ENCODE data around the gene SIRT3.

SIRT3 gene

DNA sequence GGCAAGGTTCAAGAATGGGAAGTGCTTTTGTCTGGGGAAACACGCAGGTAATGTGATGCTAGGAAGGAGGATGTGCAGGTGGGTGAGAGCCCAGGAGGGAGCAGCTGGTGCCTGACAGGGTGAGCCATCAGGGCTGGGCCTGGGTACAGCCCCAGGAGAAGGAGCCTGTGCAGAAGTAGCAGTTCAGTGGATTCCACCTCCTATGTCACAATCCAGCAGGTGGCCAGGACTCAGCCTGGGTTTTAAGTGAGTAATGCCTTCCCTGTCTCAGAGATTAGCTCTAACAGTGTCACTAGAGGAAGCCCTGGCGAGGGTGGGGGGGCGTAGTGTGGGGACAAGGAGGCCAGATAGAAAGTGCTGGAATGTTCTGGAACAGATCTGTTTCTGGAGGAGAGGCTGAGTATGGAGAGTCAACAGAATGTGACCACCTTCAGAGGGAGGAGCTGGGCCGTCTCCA lies 20.5 kb downstream of the SIRT3 start:
- DNase-seq (ENCODE audit: low read depth): no peak

DNA sequence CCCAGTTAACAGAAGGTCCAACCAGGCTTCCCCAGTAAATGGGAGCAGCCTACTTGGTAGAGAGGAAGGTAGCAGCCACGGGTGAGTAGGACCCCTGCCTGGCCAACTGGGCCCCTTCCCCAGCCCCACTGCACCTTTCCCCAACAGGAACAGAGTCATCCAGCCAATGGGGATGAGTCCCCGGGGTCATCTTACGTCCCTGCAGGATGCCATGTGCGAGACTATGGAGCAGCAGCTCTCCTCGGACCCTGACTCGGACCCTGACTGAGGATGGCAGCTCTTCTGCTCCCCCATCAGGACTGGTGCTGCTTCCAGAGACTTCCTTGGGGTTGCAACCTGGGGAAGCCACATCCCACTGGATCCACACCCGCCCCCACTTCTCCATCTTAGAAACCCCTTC lies 22.1 kb downstream of the SIRT3 start:
- DNase-seq (ENCODE audit: low read depth): no peak

DNA sequence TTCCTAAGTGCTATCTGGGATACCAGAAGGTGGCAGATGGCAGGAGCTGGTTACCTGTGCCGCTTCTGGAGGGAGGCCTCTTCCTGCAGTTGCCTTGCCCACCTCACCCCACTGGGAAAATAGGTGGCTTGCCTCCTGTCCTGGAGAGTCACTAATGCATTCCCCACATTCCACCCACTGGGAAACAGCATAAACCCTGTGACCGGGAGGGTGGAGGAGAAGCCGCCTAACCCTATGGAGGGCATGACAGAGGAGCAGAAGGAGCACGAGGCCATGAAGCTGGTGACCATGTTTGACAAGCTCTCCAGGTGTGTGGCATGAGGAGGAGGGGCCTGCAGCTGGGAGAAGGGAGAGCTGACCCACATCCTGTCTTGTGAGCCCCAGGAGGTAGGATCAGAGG lies 23.0 kb downstream of the SIRT3 start:
- DNase-seq (ENCODE audit: low read depth): no peak

- DNase-seq (ENCODE audit: low read depth): no peak
Measured at GRCh38 chr11:212150-213100, 23.7 kb downstream of the SIRT3 start.

DNA sequence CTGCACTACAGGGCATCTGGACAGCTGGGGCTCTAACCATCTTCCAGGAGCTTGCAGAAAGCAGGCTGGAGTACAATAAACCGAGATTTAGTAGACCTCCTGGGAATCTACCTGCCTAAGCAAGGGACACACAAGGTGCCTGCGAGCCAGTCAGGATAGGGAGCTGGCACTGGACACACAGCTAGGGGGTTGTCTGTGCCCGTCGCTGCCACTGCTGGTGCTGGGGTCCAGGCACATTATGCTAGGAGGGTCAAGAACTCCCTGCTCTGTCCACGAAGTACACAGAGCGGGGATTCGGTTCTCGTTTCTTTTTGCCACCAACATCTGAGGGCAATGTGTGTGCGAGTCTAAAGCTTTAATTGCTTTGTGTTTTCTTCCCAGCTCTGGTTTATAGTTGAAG lies 24.4 kb downstream of the SIRT3 start:
- DNase-seq (ENCODE audit: low read depth): no peak

DNA sequence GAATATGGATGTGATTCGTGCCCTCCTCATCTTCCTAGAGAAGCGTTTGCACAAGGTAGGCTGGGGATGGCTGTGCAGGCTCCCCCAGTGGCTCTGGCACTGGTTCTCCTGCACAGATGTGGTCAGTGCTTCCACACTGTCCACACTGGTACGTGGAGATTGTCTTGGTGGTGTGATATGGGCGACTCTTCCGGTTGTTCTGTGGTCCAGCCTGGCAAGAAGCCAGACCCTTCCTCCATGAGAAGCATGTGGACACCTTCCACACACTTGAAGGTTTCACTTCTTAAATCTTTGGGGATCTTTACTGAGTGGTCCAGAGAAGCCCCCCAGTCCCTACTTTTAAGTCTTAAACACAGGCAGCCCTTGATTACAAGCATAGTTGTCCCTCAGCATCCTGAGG lies 24.8 kb downstream of the SIRT3 start:
- no peak for DNase-seq (ENCODE audit: low read depth)

DNA sequence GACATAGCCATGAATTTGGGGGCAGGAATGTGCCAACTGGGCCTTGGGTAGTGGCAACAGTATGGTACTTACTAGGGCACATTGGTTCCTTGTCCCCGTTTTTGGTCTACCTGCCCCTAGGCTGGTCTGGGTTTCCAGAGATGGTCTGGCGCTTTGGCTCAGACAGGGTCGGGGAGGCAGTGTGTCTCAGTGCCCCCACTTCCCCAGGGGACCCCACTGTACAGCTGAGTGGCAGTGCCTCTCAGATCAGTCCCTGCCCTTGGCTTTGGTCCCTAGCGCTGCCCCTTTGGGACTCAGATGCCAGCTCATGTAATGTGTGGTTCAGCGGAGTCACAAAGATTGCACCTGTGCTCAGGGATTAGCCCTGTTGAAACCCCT lies 25.4 kb downstream of the SIRT3 start:
- DNase-seq (ENCODE audit: low read depth): no peak

GRCh38 chr11:210122-210802 lies 25.9 kb downstream of the SIRT3 start:
- DNase-seq (ENCODE audit: low read depth): no peak

DNA sequence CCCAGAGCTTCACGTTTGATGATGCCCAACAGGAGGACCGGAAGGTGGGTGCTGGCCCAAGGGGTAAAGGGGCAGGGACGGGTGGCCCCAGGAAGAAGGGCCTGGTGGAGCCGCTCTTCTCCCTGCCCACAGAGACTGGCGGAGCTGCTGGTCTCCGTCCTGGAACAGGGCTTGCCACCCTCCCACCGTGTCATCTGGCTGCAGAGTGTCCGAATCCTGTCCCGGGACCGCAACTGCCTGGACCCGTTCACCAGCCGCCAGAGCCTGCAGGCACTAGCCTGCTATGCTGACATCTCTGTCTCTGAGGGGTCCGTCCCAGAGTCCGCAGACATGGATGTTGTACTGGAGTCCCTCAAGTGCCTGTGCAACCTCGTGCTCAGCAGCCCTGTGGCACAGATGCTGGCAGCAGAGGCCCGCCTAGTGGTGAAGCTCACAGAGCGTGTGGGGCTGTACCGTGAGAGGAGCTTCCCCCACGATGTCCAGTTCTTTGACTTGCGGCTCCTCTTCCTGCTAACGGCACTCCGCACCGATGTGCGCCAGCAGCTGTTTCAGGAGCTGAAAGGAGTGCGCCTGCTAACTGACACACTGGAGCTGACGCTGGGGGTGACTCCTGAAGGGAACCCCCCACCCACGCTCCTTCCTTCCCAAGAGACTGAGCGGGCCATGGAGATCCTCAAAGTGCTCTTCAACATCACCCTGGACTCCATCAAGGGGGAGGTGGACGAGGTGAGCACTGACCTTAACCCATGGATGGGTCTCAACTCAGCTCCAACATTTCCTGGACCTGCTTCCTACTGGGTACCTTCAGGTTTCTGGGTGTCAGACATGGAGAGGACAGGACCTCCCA lies 26.6 kb downstream of the SIRT3 start:
- no peak for DNase-seq (ENCODE audit: low read depth)

DNA sequence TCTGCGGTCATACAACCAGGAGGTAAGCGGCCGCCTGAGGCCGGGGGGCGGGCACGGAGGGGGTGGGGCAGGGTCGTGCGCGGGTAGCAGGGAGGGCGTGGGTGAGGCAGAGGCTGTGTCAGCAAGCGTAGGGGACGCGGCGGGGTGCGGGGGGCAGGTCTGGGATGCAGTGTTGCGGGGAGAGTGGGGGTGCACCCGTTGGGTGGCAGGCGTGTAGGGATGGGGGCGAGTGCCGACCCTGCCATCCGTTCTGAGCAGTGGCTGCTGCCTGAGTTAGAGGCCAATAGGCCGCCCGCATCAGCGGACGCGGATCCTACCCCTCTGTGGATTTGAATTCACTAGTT lies 27.3 kb downstream of the SIRT3 start:
- no peak for DNase-seq (ENCODE audit: low read depth)

GRCh38 chr11:208181-208916 lies 27.8 kb downstream of the SIRT3 start:
- DNase-seq (ENCODE audit: low read depth): peak; percentile 43

- DNase-seq (ENCODE audit: low read depth): no peak
Measured at GRCh38 chr11:207863-208180, 28.3 kb downstream of the SIRT3 start.

DNA sequence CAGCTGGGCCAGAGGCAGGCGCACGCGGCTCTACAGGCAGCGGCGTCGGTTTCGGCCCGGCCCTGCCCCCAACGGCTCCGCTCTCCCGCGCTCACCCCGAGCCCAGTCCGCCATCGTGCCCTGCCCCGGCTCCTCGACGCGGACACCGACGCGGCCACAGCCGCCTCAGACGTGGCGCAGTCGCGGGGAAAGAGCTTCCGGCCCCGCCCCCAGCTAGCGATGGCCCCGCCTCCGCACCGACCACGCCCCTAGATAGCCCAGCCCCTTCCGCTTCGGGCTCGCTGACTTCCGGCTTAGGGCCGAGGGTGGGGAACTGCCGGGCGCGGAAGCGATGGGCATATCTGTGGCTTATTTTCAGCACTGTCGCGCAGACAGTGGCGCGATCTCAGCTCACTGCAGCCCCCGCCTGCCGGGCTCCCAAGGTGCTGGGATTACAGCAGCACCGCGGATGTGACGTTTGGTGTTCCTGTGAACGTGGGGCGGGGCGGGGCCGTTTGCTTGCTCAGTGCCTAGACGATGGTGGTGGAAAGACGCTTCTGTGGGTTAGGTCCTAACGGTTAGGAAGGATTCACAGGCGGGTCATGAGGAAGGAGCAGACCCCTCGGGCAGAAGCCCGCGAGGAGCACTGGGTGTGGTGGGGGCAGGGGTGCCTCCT lies 28.8 kb downstream of the SIRT3 start, which contains the start of the genes BET1L and RIC8A:
TSS of gene BET1L (minus strand) at position 192 of the 655 bp plus-strand sequence. CDS start at position 114, 78 bp downstream.
TSS of gene RIC8A (plus strand) at position 501 of the 655 bp plus-strand sequence. CDS start 1,147 bp downstream, outside the sequence.
- peak; percentile 93 for DNase-seq (ENCODE audit: low read depth)

DNA sequence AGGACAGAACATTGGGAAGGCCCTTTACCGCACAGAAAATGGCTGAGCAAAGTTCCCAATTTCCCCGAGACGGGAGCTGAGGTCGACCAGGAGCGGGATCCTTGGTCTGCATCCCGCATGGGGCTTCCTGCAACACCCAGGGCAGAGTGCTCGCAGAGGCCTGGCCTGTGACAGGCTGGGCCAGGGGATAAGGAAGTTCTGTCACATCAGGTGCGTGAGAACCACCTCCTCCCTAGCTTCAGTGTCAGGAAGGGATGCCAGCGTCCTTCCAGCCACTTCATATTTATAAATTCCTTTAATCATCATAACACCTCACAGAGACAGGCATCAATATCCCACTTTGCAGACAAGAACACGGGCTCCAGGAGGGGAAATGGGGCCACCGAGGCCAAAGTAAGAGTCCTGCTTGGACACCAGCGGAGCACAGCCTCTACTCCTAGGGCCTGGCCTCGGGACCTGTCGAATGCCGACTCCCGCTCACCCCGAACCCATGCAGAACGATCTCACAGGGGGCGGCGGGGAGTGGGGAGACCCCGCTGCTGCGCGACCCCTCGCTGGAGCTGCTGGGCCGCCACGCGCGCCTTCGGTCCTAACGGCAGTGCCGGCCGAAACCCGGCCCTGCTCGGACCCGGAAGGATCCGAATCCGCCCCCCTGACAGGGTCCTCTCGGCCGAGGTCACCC lies 29.5 kb downstream of the SIRT3 start:
- DNase-seq (ENCODE audit: low read depth): no peak

GRCh38 chr11:206002-206384 lies 30.1 kb downstream of the SIRT3 start:
- DNase-seq (ENCODE audit: low read depth): no peak

DNA sequence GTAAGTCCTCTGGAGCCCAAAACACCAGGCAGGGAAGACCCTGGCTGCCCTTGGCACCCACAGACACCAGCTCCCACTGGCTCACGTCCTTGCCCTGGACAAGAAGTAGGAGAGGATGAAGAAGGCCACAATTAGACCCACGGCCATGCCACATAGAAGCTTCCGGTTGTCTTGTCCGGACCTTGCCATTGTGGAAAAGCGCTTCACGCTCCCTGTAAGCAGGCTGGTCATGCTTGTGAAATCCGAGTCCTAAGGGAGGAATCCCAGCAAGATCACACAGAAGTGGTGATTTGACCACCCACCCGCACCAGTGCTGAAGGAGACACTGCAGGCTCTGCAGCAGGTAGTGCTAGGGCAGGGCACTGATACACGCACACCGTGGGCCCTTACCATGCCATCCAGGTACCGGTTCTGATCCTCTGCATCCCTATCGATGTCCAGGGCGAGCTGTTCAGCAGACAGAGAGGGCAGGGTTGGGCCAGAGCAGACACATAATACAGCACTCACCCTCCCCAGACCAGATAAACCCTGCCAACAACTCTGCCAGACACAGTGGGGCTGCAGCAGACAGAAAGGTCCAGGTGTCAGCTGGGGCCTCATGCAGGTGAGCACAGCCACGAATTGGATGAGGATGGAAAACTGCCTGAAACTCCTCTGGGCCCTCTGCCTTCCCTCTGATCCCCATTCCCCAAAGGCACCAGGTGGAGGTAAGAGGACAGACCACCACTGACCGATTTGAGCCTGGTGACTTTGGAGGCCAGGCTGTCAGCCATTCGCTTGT lies 30.7 kb downstream of the SIRT3 start:
- DNase-seq (ENCODE audit: low read depth): no peak

DNA sequence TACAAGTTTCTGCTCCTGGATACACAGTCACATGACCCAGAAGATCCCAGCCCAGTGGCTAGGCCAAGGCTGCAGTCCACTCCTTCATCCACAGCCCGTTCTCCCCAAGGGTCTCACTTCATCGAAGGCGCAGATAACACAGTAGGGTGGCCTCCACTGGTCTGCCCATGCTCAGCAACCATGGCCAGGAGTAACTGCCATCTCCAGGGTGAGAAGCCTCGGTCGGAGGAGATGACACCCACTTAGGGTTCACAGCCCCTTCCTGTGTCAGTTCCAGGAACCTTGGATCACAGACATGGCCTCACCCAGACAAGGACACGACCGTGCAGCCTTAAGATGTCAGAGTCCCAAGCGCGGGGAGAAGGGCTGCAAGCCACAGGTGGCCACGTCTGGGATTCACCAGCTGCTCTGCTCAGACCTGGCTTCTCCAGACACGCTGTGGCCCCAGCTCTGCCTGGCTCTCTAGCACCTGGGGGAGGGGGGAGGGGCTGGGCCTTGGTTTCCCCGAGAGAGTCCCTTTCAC lies 31.5 kb downstream of the SIRT3 start:
- DNase-seq (ENCODE audit: low read depth): no peak

- DNase-seq (ENCODE audit: low read depth): no peak
Measured at GRCh38 chr11:203945-204586, 32.1 kb downstream of the SIRT3 start.

All from CMK (cell line).